CD4-positive, alpha-beta T cell treated with Interleukin-2 at 100 ng/mL for 4 hours (primary cell): Measurements from ENCODE around the gene CD28.

ENCODE experiments used
- DNase-seq: peaks from one replicate; pipeline ENCODE4 v3.0.0-alpha.2; 2020; ENCODE audit warnings: low spot score

The CD28 gene

GRCh38 chr2:203715744-203716143, 9.3 kb downstream of the CD28 start:
- no peak for DNase-seq

GRCh38 chr2:203718087-203718486, 11.6 kb downstream of the CD28 start:
- peak; percentile 66 for DNase-seq

GRCh38 chr2:203719456-203720410, 13.3 kb downstream of the CD28 start:
- DNase-seq, result peak; percentile 72

- no peak for DNase-seq
Measured at GRCh38 chr2:203720915-203721672, 14.7 kb downstream of the CD28 start.

GRCh38 chr2:203721781-203722300, 15.4 kb downstream of the CD28 start:
- no peak for DNase-seq

- peak; percentile 47 for DNase-seq
Measured at GRCh38 chr2:203722411-203722810, 16.0 kb downstream of the CD28 start.

GRCh38 chr2:203728321-203728720, 21.9 kb downstream of the CD28 start:
- DNase-seq, result no peak

GRCh38 chr2:203730076-203730729, 23.8 kb downstream of the CD28 start:
- no peak for DNase-seq

GRCh38 chr2:203730883-203731282, 24.4 kb downstream of the CD28 start:
- no peak for DNase-seq

- no peak for DNase-seq
Measured at GRCh38 chr2:203732092-203732952, 25.9 kb downstream of the CD28 start.

- no peak for DNase-seq
Measured at GRCh38 chr2:203732953-203733510, 26.6 kb downstream of the CD28 start.

- DNase-seq, result no peak
Measured at GRCh38 chr2:203733684-203734083, 27.2 kb downstream of the CD28 start.

- no peak for DNase-seq
Measured at GRCh38 chr2:203734276-203734983, 28.0 kb downstream of the CD28 start.

GRCh38 chr2:203737360-203737759, 30.9 kb downstream of the CD28 start:
- peak; percentile 54 for DNase-seq

- peak; percentile 76 for DNase-seq
Measured at GRCh38 chr2:203739351-203739750, 32.9 kb downstream of the CD28 start.

- DNase-seq, result peak; percentile 85
Measured at GRCh38 chr2:203740871-203741281, 34.4 kb downstream of the CD28 start.

GRCh38 chr2:203741566-203741965, 35.1 kb downstream of the CD28 start:
- DNase-seq, result no peak

GRCh38 chr2:203743441-203743981, 37.1 kb downstream of the CD28 start:
- no peak for DNase-seq

GRCh38 chr2:203744091-203744490, 37.7 kb downstream of the CD28 start:
- DNase-seq, result no peak

GRCh38 chr2:203745267-203745666, 38.8 kb downstream of the CD28 start:
- no peak for DNase-seq
